ENCODE data around the gene NLGN1.
A peak's percentile ranks its signal among the peaks of the same experiment; 100 is the strongest.

The NLGN1 gene

GRCh38 chr3:173733029-173733652 lies 335.6 kb downstream of the NLGN1 start:
- in situ Hi-C loops (cut with HindIII; ENCODE audit: low pct_ligation_motif_present, low sequenced_read_pairs) = no loop called here
- H3K27me3 ChIP-seq (replicated peaks) = no peaks in the 10 kb centered on the region
- TF ChIP-seq CTCF (IDR thresholded peaks at IDR 0.05; ENCODE audit: low read depth, low read length, missing control alignments) = peak; percentile 67
- peak; percentile 62 for DNase-seq
- H3K36me3 ChIP-seq (replicated peaks) = no peaks in the 10 kb centered on the region
- no peak overlapping the region for H3K4me3 ChIP-seq (ENCODE audit: low read depth, low read length)
- no peak overlapping the region for H3K27ac ChIP-seq

GRCh38 chr3:173734473-173734872 lies 336.9 kb downstream of the NLGN1 start:
- in situ Hi-C loops (cut with HindIII; ENCODE audit: low pct_ligation_motif_present, low sequenced_read_pairs) = no loop called here
- Histone ChIP-seq H3K36me3 (replicated peaks) (no peaks in the 10 kb centered on the region), H3K27me3 (replicated peaks) (no peaks in the 10 kb centered on the region), H3K4me3 (ENCODE audit: low read depth, low read length) (no peak overlapping the region), H3K27ac (no peak overlapping the region)
- no peak for TF ChIP-seq CTCF (IDR thresholded peaks at IDR 0.05; ENCODE audit: low read depth, low read length, missing control alignments)
- no peak for DNase-seq

DNA sequence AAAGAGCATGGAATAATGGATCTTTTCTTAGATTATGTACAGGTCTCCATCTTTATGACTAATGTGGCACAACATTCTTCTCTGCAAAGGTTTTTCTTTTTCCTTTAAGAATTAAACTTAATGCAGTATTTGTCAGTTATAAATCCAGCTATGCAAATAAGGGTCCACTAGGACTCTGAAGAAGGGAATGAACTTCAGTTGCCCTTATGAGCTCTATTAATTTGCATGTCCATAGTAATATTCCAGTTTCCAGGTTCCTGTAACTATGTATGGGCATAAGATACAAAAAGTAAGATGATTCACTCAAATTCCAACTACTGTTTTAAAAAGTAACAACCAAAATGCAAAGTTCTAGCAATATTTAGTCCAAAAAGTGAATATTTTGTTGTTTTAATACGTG lies 337.4 kb downstream of the NLGN1 start:
- H3K36me3 ChIP-seq (replicated peaks) = no peaks in the 10 kb centered on the region
- H3K4me3 ChIP-seq (ENCODE audit: low read depth, low read length) = no peak overlapping the region
- H3K27me3 ChIP-seq (replicated peaks) = no peaks in the 10 kb centered on the region
- H3K27ac ChIP-seq = no peak overlapping the region
- DNase-seq = no peak
- in situ Hi-C loops (cut with HindIII; ENCODE audit: low pct_ligation_motif_present, low sequenced_read_pairs) = no loop called here
- no peak for TF ChIP-seq CTCF (IDR thresholded peaks at IDR 0.05; ENCODE audit: low read depth, low read length, missing control alignments)

- Histone ChIP-seq H3K27me3 (replicated peaks) (no peaks in the 10 kb centered on the region), H3K36me3 (replicated peaks) (no peaks in the 10 kb centered on the region), H3K4me3 (ENCODE audit: low read depth, low read length) (no peak overlapping the region), H3K27ac (no peak overlapping the region)
- TF ChIP-seq CTCF (IDR thresholded peaks at IDR 0.05; ENCODE audit: low read depth, low read length, missing control alignments) = no peak
- in situ Hi-C loops (cut with HindIII; ENCODE audit: low pct_ligation_motif_present, low sequenced_read_pairs) = no loop called here
- DNase-seq = no peak
Observed at GRCh38 chr3:173735841-173736240, 338.3 kb downstream of the NLGN1 start.

DNA sequence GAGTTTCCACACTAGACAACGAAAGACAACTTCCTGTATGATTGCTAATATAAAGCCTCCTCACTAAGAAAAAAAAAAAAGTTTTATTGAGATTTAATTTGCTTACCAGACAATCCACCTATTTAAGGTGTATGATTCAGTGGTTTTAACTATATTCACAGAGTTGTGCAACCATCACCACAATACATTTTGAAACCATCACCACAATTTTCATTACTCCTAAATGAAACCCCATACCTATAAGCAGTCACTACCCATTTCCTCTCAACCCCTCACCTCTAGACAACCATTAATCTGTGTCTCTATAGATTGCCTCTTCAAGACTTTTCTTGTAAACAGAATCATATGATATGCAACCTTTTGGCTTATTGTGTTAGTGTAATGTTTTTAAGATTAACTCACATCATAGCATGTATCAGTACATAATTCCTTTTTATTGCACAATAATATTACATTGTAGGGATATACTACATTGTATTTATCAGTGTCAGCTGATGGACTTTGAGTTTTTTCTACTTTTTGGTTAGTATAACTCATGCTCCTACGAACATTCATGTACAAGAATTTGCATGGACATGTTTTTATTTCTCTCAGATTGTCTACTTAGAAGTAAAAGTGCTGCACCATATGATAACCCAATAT lies 339.7 kb downstream of the NLGN1 start:
- Histone ChIP-seq H3K4me3 (ENCODE audit: low read depth, low read length) (no peak overlapping the region), H3K27ac (no peak overlapping the region), H3K27me3 (replicated peaks) (no peaks in the 10 kb centered on the region), H3K36me3 (replicated peaks) (no peaks in the 10 kb centered on the region)
- DNase-seq = no peak
- no peak for TF ChIP-seq CTCF (IDR thresholded peaks at IDR 0.05; ENCODE audit: low read depth, low read length, missing control alignments)
- in situ Hi-C loops (cut with HindIII; ENCODE audit: low pct_ligation_motif_present, low sequenced_read_pairs) = no loop called here

DNA sequence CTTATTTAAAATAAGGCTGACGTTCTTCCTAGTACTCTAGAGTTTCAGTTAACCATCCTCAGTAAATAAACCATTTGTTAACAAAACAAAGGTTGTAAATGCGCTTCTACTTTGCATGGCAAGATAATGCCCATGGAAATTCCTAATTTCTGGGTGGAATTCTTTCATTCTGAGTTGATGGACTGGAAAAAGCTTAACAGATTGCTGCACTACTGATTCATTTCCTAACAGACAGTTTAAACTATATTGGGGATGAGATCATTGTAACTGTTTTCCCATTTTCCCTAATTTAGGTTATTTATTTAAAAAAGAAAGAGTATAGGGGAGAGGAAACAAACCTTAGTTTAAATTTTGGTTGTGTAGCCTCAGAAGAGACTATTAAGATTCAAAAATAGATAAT lies 342.2 kb downstream of the NLGN1 start:
- no peak for TF ChIP-seq CTCF (IDR thresholded peaks at IDR 0.05; ENCODE audit: low read depth, low read length, missing control alignments)
- in situ Hi-C loops (cut with HindIII; ENCODE audit: low pct_ligation_motif_present, low sequenced_read_pairs) = no loop called here

More for the DNA sequence above, 342.2 kb downstream of the NLGN1 start:
- peak overlapping the region; percentile 37 for H3K27ac ChIP-seq
- H3K27me3 ChIP-seq (replicated peaks) = no peaks in the 10 kb centered on the region
- H3K36me3 ChIP-seq (replicated peaks) = no peaks in the 10 kb centered on the region
- no peak for DNase-seq
- H3K4me3 ChIP-seq (ENCODE audit: low read depth, low read length) = no peak overlapping the region

Measured in brain microvascular endothelial cell (primary cell).